ENCODE data around the gene CLEC17A.
"Not testable (repeated sequence)": the region's sequence is repeated elsewhere in the genome, so short reads cannot be mapped to it uniquely, and the experiment has no call there.

The CLEC17A gene

DNA sequence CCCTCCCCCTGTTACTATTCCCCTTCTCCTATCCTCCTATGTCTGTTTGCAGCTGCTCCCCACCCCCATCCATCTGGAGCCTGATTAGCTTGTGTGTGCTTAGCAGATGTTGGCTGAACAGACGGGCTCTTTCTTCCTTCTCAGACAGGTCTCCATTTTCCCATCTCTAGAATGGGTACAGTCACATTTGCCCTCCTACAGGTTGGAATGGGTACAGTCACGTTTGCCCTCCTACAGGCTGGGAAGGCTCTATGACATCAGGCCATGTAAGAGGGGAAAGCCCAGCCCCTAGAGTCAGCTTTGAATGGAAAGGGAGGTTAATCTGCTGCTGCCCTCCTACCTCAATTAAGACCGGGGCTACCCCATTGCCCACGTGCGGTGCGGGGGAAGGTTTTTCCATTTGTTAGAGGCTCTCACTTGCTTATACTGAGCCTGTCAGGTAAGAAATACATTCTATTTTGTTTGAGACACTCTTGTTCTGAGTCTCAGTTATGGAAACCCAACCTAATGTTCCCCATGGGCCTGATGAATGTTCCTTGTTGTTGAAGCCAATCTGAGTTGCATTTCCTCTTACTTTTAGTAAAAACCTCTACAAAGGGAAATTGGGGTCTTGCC is 2.2 kb upstream of the CLEC17A start:
- no peak for DNase-seq (ENCODE audit: low spot score in 2 of 2)
- no peaks in the 10 kb centered on the region for H3K27me3 ChIP-seq (ENCODE audit: low read depth)
- in situ Hi-C loops (cut with MboI; ENCODE audit: low sequenced_read_pairs) = no loop called here
- H3K4me1 ChIP-seq = no peaks in the 10 kb centered on the region
- no peaks in the 10 kb centered on the region for H3K36me3 ChIP-seq (replicated peaks)
- no peak overlapping the region for H3K4me3 ChIP-seq
- H3K9me3 ChIP-seq = no peaks in the 10 kb centered on the region

DNA sequence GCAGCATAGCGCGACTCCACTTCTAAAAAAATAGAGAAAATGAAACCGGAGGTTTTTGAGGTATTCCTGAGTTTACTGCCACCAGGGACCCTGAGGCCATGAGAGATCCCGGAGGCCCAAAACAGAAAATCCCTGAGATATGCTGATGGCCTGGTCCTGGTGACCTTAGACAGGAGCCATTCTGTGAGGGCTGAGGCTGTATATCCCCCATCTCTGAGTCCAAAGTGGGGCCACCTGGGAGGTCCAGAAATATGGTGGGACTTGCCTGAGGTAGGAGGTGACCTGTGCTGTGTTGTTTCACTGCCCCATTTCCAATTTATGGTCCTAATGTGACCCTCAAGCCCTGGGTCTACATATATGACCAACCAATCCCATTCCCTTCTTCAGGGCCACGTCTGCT is 1.5 kb downstream of the CLEC17A start:
- H3K4me3 ChIP-seq; H3K36me3 ChIP-seq (replicated peaks); H3K27me3 ChIP-seq (ENCODE audit: low read depth); in situ Hi-C loops (cut with MboI; ENCODE audit: low sequenced_read_pairs); DNase-seq (ENCODE audit: low spot score in 2 of 2); H3K9me3 ChIP-seq; H3K4me1 ChIP-seq: not testable (repeated sequence)

DNA sequence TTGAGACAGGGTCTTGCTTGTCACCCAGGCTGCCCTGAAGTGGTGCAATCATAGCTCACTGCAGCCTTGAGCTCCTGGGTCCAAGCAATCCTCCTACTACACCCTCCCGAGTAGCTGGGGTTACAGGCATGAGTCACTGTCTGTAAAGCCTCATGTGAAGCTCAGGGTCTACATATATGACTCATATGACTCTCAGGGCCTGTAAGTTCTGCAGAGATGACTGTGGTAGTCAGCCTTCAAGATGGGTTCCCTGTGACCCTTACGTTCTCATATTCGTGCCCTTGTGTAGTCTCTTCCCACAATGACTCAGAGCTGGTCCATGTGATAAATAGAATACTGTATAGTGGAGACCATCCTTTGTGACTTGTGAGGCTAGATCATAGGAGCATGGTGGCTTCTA is 2.3 kb downstream of the CLEC17A start:
- in situ Hi-C loops (cut with MboI; ENCODE audit: low sequenced_read_pairs); H3K4me1 ChIP-seq; H3K27me3 ChIP-seq (ENCODE audit: low read depth); DNase-seq (ENCODE audit: low spot score in 2 of 2); H3K9me3 ChIP-seq; H3K4me3 ChIP-seq; H3K36me3 ChIP-seq (replicated peaks): not testable (repeated sequence)

DNA sequence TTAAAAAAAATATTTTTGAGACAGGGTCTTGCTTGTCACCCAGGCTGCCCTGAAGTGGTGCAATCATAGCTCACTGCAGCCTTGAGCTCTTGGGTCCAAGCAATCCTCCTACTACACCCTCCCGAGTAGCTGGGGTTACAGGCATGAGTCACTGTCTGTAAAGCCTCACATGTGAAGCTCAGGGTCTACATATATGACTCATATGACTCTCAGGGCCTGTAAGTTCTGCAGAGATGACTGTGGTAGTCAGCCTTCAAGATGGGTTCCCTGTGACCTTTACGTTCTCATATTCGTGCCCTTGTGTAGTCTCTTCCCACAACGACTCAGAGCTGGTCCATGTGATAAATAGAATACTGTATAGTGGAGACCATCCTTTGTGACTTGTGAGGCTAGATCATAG is 6.5 kb downstream of the CLEC17A start:
- H3K4me1 ChIP-seq; in situ Hi-C loops (cut with MboI; ENCODE audit: low sequenced_read_pairs); H3K36me3 ChIP-seq (replicated peaks): not testable (repeated sequence)

DNA sequence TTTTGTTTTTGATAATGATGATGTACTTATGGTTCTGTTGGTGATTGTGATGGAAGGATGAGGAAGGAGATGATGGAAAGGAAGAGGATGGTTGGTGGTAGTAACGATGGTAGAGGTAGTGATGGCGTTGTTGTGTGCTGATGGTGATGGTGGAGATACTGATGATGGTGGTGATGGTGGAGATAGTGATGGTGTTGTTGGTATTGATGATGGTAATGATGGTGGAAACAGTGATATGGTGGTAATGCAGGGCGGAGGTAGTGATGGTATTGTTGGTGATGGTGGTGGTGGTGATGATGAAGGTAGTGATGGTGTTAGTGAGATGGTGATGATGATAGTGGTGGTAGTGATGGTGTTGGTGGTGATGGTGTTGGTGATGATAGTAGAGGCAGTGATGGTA is 12.7 kb downstream of the CLEC17A start:
- H3K4me1 ChIP-seq = no peaks in the 10 kb centered on the region
- H3K9me3 ChIP-seq = no peaks in the 10 kb centered on the region
- DNase-seq (ENCODE audit: low spot score in 2 of 2) = no peak
- in situ Hi-C loops (cut with MboI; ENCODE audit: low sequenced_read_pairs) = no loop called here
- no peaks in the 10 kb centered on the region for H3K36me3 ChIP-seq (replicated peaks)
- no peak overlapping the region for H3K4me3 ChIP-seq
- H3K27me3 ChIP-seq (ENCODE audit: low read depth) = no peaks in the 10 kb centered on the region

More for the DNA sequence above, 6.5 kb downstream of the CLEC17A start:
- H3K4me3 ChIP-seq; H3K27me3 ChIP-seq (ENCODE audit: low read depth); DNase-seq (ENCODE audit: low spot score in 2 of 2); H3K9me3 ChIP-seq: not testable (repeated sequence)

DNA sequence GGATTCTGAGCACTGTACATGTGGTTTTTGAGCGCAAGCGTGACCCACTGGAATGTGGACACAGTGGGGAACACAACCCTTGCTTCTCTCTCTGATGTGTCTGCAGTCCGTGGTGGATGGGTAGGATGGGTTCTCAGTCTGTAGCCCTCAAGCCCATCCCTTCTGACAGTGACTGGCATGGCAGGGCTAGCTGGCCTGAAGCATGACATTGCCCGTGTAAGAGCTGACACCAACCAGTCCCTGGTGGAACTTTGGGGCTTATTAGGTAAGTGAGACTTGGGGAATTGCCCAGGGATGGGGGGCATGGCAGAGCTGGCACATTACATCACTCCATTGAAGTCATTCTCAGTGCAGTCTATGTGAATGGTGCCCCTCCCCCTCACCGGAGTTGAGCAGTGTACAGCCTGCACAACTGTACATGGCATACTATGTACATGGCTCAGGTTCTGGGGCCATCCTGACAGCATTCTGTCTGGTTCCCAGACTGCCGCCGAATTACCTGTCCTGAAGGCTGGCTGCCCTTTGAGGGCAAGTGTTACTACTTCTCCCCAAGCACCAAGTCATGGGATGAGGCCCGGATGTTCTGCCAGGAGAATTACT is 16.8 kb downstream of the CLEC17A start:
- Histone ChIP-seq H3K4me1 (no peaks in the 10 kb centered on the region), H3K9me3 (no peaks in the 10 kb centered on the region), H3K36me3 (replicated peaks) (no peaks in the 10 kb centered on the region), H3K27me3 (ENCODE audit: low read depth) (no peaks in the 10 kb centered on the region), H3K4me3 (no peak overlapping the region)
- in situ Hi-C loops (cut with MboI; ENCODE audit: low sequenced_read_pairs) = no loop called here
- no peak for DNase-seq (ENCODE audit: low spot score in 2 of 2)

DNA sequence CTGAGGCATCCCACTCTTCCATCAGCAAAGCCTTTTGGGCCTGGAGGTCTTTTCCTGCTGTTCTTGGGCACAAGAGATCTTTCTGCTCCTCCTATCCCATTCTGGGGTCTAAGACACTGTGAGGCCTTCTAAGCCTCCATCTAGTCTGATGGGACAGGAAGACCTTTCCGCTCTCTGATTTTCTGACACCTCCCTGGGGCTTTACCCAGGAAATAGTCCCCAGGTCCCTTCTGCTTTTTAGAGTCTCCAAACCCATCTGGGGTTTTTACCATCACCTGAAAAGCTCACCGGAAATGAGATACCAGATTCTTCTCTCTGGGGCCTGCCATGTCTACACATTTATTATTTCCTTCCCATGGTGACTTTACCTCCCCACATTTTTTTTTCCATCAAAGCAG is 21.1 kb downstream of the CLEC17A start:
- in situ Hi-C loops (cut with MboI; ENCODE audit: low sequenced_read_pairs) = no loop called here
- Histone ChIP-seq H3K9me3 (no peaks in the 10 kb centered on the region), H3K4me1 (no peaks in the 10 kb centered on the region), H3K4me3 (no peak overlapping the region), H3K27me3 (ENCODE audit: low read depth) (no peaks in the 10 kb centered on the region), H3K36me3 (replicated peaks) (no peaks in the 10 kb centered on the region)
- no peak for DNase-seq (ENCODE audit: low spot score in 2 of 2)

DNA sequence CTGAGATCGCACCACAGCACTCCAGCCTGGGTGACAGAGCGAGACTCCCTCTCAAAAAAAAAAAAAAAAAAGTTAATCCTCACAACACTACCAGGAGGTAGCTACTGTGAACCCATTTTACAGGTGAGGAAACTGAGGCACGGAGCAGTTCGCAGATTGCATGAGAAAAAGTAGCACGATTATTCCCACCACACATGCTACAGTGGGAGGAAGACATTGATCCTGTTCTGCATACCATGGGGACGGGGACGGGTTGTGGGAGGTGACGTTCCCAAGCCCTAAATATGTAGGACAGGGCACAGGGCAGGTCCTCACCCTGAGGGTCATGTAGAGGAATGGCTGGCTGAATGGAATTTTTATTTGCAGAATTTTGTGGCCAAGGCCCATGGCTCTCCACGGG is 23.7 kb downstream of the CLEC17A start:
- Histone ChIP-seq H3K36me3 (replicated peaks) (no peaks in the 10 kb centered on the region), H3K9me3 (no peaks in the 10 kb centered on the region), H3K4me3 (no peak overlapping the region), H3K4me1 (no peaks in the 10 kb centered on the region), H3K27me3 (ENCODE audit: low read depth) (no peaks in the 10 kb centered on the region)
- in situ Hi-C loops (cut with MboI; ENCODE audit: low sequenced_read_pairs) = no loop called here
- DNase-seq (ENCODE audit: low spot score in 2 of 2) = no peak

DNA sequence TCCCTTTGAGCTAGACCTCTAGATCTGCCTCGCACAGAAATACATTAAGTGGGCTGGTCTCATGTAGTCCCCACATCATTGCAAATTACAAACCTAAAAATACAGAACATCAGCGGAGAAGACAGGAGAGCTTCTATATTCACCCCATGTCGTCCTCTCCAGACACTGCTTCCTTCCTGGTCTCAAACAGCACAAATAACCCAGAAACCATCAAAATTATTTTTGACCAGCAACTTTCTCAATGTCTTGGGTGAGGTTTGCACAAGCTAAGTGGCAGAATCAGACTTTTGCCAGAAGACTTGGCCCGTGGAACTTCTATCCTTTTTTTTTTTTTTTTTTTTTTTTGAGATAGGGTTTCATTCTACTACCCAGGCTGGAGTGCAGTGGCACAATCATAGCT is 28.2 kb downstream of the CLEC17A start:
- H3K36me3 ChIP-seq (replicated peaks) = no peaks in the 10 kb centered on the region
- H3K4me3 ChIP-seq = no peak overlapping the region
- H3K27me3 ChIP-seq (ENCODE audit: low read depth) = no peaks in the 10 kb centered on the region
- in situ Hi-C loops (cut with MboI; ENCODE audit: low sequenced_read_pairs) = no loop called here
- H3K9me3 ChIP-seq = no peaks in the 10 kb centered on the region
- no peak for DNase-seq (ENCODE audit: low spot score in 2 of 2)
- H3K4me1 ChIP-seq = no peaks in the 10 kb centered on the region

DNA sequence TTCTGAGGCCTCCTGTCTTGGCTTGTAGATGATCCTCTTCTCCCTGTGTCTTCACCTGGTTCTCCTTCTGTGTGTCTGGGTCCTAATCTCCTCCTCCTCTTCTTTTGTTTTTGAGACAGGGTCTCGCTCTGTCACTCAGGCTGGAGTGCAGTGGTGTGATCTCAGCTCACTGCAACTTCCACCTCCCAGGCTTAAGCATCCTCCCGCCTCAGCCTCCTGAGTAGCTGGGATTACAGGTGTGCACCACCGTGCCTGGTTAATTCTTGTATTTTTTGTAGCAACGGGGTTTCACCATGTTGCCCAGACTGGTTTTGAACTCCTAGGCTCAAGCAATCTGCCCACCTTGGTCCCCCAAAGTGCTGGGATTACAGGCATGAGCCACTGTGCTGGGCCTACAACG is 29.4 kb downstream of the CLEC17A start:
- DNase-seq (ENCODE audit: low spot score in 2 of 2); H3K27me3 ChIP-seq (ENCODE audit: low read depth); H3K36me3 ChIP-seq (replicated peaks); in situ Hi-C loops (cut with MboI; ENCODE audit: low sequenced_read_pairs); H3K4me3 ChIP-seq; H3K4me1 ChIP-seq; H3K9me3 ChIP-seq: not testable (repeated sequence)

DNA sequence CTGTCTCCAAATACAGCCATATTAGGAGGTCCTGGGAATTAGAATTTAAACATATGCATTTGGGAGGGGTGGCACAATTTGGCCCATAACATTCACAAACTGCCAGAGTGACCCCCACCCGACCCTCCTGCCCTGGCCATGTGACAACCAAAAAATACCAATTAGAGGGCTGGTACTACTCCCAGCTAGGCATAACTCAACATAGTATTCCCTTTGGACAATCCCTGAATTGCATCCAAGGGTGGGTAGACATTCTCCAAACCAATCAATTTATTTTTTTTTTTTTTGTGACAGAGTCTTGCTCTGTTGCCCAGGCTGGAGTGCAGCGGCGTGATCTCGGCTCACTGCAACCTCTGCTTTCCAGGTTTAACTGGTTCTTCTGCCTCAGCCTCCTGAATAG is 29.8 kb downstream of the CLEC17A start:
- Histone ChIP-seq H3K4me1 (no peaks in the 10 kb centered on the region), H3K9me3 (no peaks in the 10 kb centered on the region), H3K36me3 (replicated peaks) (no peaks in the 10 kb centered on the region), H3K4me3 (no peak overlapping the region), H3K27me3 (ENCODE audit: low read depth) (no peaks in the 10 kb centered on the region)
- in situ Hi-C loops (cut with MboI; ENCODE audit: low sequenced_read_pairs) = no loop called here
- no peak for DNase-seq (ENCODE audit: low spot score in 2 of 2)

DNA sequence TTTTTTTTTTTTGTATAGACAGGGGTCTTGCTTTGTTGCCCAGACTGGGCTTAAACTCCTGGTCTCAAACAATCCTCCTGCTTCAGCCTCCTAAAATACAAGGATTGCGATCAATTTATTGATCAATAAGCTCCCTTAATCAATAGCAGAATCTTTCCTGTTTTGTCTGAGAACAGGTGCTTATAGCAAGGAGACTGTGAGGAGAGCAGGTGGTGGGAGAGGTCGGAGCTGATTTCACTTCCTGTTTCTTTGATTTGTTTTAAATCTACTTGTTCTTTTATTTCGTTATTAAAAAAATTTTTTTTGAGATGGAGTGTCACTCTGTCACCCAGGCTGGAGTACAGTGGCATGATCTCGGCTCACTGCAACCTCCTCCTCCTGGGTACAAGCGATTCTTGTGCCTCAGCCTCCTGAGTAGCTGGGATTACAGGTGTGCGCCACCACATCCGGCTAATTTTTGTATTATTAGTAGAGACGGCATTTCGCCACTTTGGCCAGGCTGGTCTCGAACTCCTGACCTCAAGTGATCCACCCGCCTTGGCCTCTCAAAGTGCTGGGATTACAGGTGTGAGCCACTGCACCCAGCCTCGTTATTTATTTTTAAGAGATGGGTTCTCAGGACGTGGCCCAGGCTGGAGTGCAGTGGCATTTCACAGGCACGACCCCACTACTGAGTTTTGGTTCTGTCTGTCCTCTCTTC is 30.7 kb downstream of the CLEC17A start:
- H3K9me3 ChIP-seq; DNase-seq (ENCODE audit: low spot score in 2 of 2); in situ Hi-C loops (cut with MboI; ENCODE audit: low sequenced_read_pairs); H3K36me3 ChIP-seq (replicated peaks); H3K27me3 ChIP-seq (ENCODE audit: low read depth); H3K4me1 ChIP-seq; H3K4me3 ChIP-seq: not testable (repeated sequence)

DNA sequence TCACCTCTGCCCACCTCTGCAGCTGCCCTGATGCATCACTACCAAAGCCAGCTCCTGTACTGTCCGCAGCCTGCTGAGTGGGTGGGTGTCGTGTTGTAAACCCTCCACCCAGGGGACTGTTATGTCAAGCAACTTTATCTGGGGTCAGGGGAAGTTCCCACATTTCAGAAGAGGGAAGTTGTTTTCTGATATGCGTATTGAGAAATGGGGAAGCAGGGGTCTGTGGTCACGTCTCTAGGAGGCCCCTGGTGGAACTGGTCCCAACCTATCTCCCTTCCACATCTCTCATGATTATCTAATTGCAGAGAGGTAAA is 31.2 kb downstream of the CLEC17A start:
- in situ Hi-C loops (cut with MboI; ENCODE audit: low sequenced_read_pairs) = no loop called here
- no peak for DNase-seq (ENCODE audit: low spot score in 2 of 2)
- no peaks in the 10 kb centered on the region for H3K4me1 ChIP-seq
- no peaks in the 10 kb centered on the region for H3K9me3 ChIP-seq
- no peaks in the 10 kb centered on the region for H3K27me3 ChIP-seq (ENCODE audit: low read depth)
- H3K36me3 ChIP-seq (replicated peaks) = no peaks in the 10 kb centered on the region
- no peak overlapping the region for H3K4me3 ChIP-seq

DNA sequence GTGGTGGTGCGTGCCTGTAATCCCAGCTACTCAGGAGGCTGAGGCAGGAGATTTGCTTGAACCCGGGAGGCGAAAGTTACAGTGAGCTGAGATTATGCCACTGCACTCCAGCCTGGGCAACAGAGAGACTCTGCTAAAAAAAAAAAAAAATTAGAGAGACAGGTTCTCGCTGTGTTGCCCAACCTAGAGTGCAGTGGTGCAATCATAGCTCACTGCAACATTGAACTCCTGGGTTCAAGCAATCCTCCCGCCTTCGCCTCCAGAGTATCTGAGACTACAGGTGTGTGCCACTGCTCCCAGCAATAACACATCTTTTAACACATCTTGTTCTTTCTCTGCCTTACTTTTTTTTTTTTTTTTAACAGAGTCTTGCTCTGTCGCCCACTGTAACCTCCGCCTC is 32.7 kb downstream of the CLEC17A start:
- Histone ChIP-seq H3K4me1 (no peaks in the 10 kb centered on the region), H3K27me3 (ENCODE audit: low read depth) (no peaks in the 10 kb centered on the region), H3K9me3 (0 out of 2 replicates have a peak, but pooled peaks cover 4% of the 10 kb centered on the region), H3K4me3 (no peak overlapping the region), H3K36me3 (replicated peaks) (no peaks in the 10 kb centered on the region)
- in situ Hi-C loops (cut with MboI; ENCODE audit: low sequenced_read_pairs) = no loop called here
- no peak for DNase-seq (ENCODE audit: low spot score in 2 of 2)

DNA sequence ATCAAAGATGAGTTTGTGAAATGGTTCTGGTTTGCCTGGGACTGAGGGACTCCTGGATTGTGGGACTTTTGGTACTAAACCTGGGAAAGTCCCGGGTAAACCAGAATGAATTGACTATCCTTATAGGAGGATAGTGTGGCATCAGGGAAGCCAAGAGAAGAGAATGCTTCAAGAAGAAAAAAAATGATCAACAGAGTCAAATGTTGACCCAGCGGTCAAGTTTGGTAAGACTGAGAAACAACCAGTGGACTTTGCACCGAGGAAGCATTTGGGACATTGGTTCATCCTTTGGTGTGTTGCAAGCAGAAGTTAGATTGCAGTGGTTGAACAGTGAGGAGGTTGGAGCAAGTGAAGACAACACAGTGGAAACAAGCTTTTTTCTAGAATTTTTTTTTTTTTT is 33.5 kb downstream of the CLEC17A start:
- DNase-seq (ENCODE audit: low spot score in 2 of 2) = no peak

More for the DNA sequence above, 33.5 kb downstream of the CLEC17A start:
- H3K4me1 ChIP-seq = no peaks in the 10 kb centered on the region
- H3K36me3 ChIP-seq (replicated peaks) = no peaks in the 10 kb centered on the region
- in situ Hi-C loops (cut with MboI; ENCODE audit: low sequenced_read_pairs) = no loop called here
- no peaks in the 10 kb centered on the region for H3K27me3 ChIP-seq (ENCODE audit: low read depth)
- H3K4me3 ChIP-seq = no peak overlapping the region
- H3K9me3 ChIP-seq = 0 out of 2 replicates have a peak, but pooled peaks cover 4% of the 10 kb centered on the region

Measured in HAP-1 (cell line).